ENCODE data around the gene CCDC17.

The CCDC17 gene

DNA sequence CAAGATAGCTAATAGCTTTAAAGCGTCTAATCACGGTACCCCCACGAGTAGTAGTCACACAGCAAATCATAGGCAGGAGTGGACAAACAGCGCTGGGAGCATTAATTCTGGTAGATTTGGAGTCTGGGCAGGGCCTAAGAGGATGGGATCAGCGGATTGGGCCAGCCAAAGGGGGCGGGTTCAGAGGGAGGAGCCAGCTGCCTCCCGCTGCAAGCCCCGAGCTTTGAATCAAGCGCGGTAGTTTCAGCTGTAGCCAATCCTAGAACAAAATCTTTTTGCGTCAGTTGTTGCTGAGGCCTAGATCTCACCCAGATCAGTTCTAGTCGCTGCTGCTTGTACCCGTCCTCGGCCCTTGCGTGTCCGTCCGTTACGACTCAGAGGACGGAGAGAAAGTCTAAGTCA lies 40.6 kb downstream of the CCDC17 start:
- Histone ChIP-seq H3K27ac (ENCODE audit: low read depth, low read length) (peak overlapping the region; percentile 98; the same call in 1 of the 2 replicates), H3K27me3 (ENCODE audit: control insufficient read depth, insufficient read depth, low read length) (no peaks in the 10 kb centered on the region), H3K4me3 (ENCODE audit: low read depth, low read length) (peak overlapping the region; percentile 96), H3K9me3 (ENCODE audit: control insufficient read depth, insufficient read depth, low read depth, low read length) (no peaks in the 10 kb centered on the region), H3K4me1 (ENCODE audit: control insufficient read depth, insufficient read depth, low read length) (peaks cover 8% of the 10 kb centered on the region; the same call in 1 of the 2 replicates), H3K36me3 (ENCODE audit: control insufficient read depth, insufficient read depth, low read length) (peaks cover 24% of the 10 kb centered on the region), H3K9ac (ENCODE audit: low read length) (peak overlapping the region; percentile 94)

GRCh38 chr1:45574105-45574626 lies 49.7 kb downstream of the CCDC17 start:
- peaks cover 15% of the 10 kb centered on the region for H3K4me1 ChIP-seq (ENCODE audit: control insufficient read depth, insufficient read depth, low read length)
- H3K9me3 ChIP-seq (ENCODE audit: control insufficient read depth, insufficient read depth, low read depth, low read length) = no peaks in the 10 kb centered on the region
- H3K36me3 ChIP-seq (ENCODE audit: control insufficient read depth, insufficient read depth, low read length) = peaks cover 17% of the 10 kb centered on the region
- no peak overlapping the region for H3K27ac ChIP-seq (ENCODE audit: low read depth, low read length)
- H3K9ac ChIP-seq (ENCODE audit: low read length) = no peak overlapping the region
- H3K4me3 ChIP-seq (ENCODE audit: low read depth, low read length) = no peak overlapping the region
- H3K27me3 ChIP-seq (ENCODE audit: control insufficient read depth, insufficient read depth, low read length) = no peaks in the 10 kb centered on the region

GRCh38 chr1:45573231-45573804 lies 50.5 kb downstream of the CCDC17 start:
- Histone ChIP-seq H3K4me1 (ENCODE audit: control insufficient read depth, insufficient read depth, low read length) (peaks cover 15% of the 10 kb centered on the region), H3K27me3 (ENCODE audit: control insufficient read depth, insufficient read depth, low read length) (no peaks in the 10 kb centered on the region), H3K9ac (ENCODE audit: low read length) (no peak overlapping the region), H3K4me3 (ENCODE audit: low read depth, low read length) (no peak overlapping the region), H3K9me3 (ENCODE audit: control insufficient read depth, insufficient read depth, low read depth, low read length) (no peaks in the 10 kb centered on the region), H3K36me3 (ENCODE audit: control insufficient read depth, insufficient read depth, low read length) (peaks cover 26% of the 10 kb centered on the region), H3K27ac (ENCODE audit: low read depth, low read length) (no peak overlapping the region)

GRCh38 chr1:45570631-45571030 lies 53.2 kb downstream of the CCDC17 start:
- no peaks in the 10 kb centered on the region for H3K9me3 ChIP-seq (ENCODE audit: control insufficient read depth, insufficient read depth, low read depth, low read length)
- no peak overlapping the region for H3K27ac ChIP-seq (ENCODE audit: low read depth, low read length)
- H3K36me3 ChIP-seq (ENCODE audit: control insufficient read depth, insufficient read depth, low read length) = peaks cover 49% of the 10 kb centered on the region
- H3K4me3 ChIP-seq (ENCODE audit: low read depth, low read length) = no peak overlapping the region
- no peaks in the 10 kb centered on the region for H3K27me3 ChIP-seq (ENCODE audit: control insufficient read depth, insufficient read depth, low read length)
- no peak overlapping the region for H3K9ac ChIP-seq (ENCODE audit: low read length)
- H3K4me1 ChIP-seq (ENCODE audit: control insufficient read depth, insufficient read depth, low read length) = peaks cover 15% of the 10 kb centered on the region

Data from HUES6 (cell line).